ENCODE results near the gene KIAA0232.
"Not testable (repeated sequence)": the region's sequence is repeated elsewhere in the genome, so short reads cannot be mapped to it uniquely, and the experiment has no call there.

The KIAA0232 gene

DNA sequence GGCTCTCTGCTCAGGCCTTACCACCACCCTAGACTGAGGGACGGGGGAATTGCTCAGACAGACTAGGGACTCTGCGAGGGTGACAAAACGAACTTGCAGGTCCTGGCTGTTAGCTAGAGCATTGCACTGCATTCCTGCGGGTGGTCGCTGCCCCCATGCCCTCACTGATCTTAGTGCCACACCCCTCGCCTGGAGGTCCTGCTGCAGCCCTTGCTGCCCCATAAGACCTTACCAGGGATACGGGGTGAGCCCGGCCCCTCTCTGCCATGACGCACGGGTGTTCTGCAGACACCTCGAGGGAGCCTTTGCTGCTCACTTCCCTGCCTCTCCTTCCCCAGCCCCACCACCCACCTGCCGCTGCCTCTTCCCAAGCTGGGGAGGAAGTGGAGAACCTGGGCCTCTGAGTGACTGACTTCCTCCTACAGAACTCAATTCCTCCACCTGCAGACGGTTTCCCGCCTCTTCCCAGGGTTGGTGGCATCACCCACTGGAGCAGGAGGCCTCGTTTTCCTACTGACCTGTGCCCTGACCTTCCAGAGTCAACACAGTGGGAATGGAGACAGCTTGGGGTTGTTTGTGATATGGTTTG is 107.3 kb downstream of the KIAA0232 start:
- ATAC-seq, result no peak
- TF ChIP-seq SNAI2 (CRISPR knock-in tag; IDR thresholded peaks at IDR 0.05) (no peak), ZFP30 (CRISPR knock-in tag; IDR thresholded peaks at IDR 0.05) (no peak), BACH2 (CRISPR knock-in tag; IDR thresholded peaks at IDR 0.05; ENCODE audit: borderline replicate concordance) (no peak), ZFP3 (CRISPR knock-in tag; IDR thresholded peaks at IDR 0.05) (no peak)
- TF ChIP-seq, protein P1, sequence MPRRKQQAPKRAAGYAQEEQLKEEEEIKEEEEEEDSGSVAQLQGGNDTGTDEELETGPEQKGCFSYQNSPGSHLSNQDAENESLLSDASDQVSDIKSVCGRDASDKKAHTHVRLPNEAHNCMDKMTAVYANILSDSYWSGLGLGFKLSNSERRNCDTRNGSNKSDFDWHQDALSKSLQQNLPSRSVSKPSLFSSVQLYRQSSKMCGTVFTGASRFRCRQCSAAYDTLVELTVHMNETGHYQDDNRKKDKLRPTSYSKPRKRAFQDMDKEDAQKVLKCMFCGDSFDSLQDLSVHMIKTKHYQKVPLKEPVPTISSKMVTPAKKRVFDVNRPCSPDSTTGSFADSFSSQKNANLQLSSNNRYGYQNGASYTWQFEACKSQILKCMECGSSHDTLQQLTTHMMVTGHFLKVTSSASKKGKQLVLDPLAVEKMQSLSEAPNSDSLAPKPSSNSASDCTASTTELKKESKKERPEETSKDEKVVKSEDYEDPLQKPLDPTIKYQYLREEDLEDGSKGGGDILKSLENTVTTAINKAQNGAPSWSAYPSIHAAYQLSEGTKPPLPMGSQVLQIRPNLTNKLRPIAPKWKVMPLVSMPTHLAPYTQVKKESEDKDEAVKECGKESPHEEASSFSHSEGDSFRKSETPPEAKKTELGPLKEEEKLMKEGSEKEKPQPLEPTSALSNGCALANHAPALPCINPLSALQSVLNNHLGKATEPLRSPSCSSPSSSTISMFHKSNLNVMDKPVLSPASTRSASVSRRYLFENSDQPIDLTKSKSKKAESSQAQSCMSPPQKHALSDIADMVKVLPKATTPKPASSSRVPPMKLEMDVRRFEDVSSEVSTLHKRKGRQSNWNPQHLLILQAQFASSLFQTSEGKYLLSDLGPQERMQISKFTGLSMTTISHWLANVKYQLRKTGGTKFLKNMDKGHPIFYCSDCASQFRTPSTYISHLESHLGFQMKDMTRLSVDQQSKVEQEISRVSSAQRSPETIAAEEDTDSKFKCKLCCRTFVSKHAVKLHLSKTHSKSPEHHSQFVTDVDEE (CRISPR knock-in tag; IDR thresholded peaks at IDR 0.05), result no peak
- TF ChIP-seq, protein P2, sequence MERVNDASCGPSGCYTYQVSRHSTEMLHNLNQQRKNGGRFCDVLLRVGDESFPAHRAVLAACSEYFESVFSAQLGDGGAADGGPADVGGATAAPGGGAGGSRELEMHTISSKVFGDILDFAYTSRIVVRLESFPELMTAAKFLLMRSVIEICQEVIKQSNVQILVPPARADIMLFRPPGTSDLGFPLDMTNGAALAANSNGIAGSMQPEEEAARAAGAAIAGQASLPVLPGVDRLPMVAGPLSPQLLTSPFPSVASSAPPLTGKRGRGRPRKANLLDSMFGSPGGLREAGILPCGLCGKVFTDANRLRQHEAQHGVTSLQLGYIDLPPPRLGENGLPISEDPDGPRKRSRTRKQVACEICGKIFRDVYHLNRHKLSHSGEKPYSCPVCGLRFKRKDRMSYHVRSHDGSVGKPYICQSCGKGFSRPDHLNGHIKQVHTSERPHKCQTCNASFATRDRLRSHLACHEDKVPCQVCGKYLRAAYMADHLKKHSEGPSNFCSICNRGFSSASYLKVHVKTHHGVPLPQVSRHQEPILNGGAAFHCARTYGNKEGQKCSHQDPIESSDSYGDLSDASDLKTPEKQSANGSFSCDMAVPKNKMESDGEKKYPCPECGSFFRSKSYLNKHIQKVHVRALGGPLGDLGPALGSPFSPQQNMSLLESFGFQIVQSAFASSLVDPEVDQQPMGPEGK (CRISPR knock-in tag; IDR thresholded peaks at IDR 0.05; ENCODE audit: borderline replicate concordance), result no peak

DNA sequence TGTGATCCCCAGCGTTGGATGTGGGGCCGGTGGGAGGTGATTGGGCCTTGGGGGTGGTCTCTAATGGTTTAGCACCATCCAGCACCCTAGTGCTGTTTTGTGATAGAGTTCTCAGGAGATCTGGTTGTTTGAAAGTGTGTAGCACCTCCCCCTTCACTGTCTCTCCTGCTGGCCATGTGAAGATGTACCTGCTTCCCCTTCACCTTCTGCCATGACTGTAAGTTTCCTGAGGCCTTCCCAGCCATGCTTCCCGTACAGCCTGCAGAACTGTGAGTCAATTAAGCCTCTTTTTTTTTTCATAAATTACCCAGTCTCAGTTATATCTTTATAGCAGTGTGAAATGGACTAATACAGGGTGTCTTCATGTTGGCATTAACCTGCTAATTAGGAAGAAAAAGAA is 107.8 kb downstream of the KIAA0232 start:
- TF ChIP-seq OSR1 (CRISPR knock-in tag; IDR thresholded peaks at IDR 0.05) (no peak), TOX (CRISPR knock-in tag; IDR thresholded peaks at IDR 0.05; ENCODE audit: borderline replicate concordance) (no peak)
- TF ChIP-seq, protein P1 (CRISPR knock-in tag; IDR thresholded peaks at IDR 0.05), result no peak
- TF ChIP-seq, protein P3, sequence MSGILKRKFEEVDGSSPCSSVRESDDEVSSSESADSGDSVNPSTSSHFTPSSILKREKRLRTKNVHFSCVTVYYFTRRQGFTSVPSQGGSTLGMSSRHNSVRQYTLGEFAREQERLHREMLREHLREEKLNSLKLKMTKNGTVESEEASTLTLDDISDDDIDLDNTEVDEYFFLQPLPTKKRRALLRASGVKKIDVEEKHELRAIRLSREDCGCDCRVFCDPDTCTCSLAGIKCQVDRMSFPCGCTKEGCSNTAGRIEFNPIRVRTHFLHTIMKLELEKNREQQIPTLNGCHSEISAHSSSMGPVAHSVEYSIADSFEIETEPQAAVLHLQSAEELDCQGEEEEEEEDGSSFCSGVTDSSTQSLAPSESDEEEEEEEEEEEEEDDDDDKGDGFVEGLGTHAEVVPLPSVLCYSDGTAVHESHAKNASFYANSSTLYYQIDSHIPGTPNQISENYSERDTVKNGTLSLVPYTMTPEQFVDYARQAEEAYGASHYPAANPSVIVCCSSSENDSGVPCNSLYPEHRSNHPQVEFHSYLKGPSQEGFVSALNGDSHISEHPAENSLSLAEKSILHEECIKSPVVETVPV (CRISPR knock-in tag; IDR thresholded peaks at IDR 0.05), result no peak

DNA sequence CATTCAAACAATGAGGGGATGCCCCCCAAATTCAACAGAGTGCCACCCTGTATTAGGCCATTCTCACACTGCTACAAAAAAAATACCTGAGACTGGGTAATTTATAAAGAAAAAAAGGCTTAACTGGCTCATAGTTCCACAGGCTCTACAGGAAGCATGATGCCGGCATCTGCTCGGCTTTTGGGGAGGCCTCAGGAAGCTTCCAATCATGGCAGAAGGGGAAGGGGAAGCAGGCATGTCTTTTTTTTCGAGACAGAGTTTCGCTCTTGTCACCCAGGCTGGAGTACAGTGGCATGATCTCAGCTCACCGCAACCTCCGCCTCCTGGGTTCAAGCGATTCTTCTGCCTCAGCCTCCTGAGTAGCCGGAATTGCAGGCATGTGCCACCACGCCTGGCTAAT is 108.4 kb downstream of the KIAA0232 start:
- ATAC-seq, result not testable (repeated sequence)

More for the DNA sequence above, 107.8 kb downstream of the KIAA0232 start:
- ATAC-seq, result no peak

DNA sequence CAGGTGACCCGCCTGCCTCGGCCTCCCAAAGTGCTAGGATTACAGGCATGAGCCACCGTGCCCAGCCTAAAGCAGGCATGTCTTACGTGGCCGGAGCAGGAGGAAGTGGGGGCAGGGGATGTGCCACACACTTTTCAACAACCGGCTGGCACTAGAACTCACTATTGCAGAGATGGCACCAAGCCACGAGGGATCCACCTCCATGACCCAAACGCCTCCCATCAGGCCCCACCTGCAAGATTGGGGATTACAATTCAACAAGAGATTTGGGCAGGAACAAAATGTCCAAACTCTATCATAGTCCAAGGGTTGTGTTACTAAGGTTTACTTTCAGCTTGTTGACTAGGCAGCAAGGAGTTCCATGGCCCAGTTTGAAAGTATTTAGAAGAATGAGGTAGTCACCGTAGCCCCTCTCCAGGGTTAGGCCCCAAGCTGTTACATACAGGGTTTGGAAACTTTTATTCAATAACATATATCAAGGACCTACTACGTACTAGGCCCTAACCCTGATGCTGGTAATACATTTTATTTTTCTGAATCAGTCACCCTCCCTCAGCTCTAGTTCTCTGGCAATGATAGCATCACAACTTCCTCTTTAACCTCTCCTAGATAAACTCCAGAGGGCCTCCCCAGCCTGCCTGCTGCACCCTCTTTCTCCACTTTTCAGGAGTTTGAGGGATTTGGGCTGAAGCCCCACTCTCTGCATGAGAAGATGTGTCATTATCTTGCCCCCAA is 109.1 kb downstream of the KIAA0232 start:
- ATAC-seq, result no peak

More for the DNA sequence above, 109.1 kb downstream of the KIAA0232 start:
- TF ChIP-seq GLIS3 (CRISPR knock-in tag; IDR thresholded peaks at IDR 0.05), result no peak
- no peak for TF ChIP-seq ZC3H10 (CRISPR knock-in tag; IDR thresholded peaks at IDR 0.05)
- no peak for TF ChIP-seq PPARA (CRISPR knock-in tag; IDR thresholded peaks at IDR 0.05; ENCODE audit: borderline replicate concordance)
- no peak for TF ChIP-seq ZNF565 (CRISPR knock-in tag; conservative IDR thresholded peaks at IDR 0.05; ENCODE audit: low read depth)
- TF ChIP-seq, protein P3 (CRISPR knock-in tag; IDR thresholded peaks at IDR 0.05), result no peak
- TF ChIP-seq OSR1 (CRISPR knock-in tag; IDR thresholded peaks at IDR 0.05), result no peak
- TF ChIP-seq ARNTL (CRISPR knock-in tag; IDR thresholded peaks at IDR 0.05; ENCODE audit: borderline replicate concordance, low read depth), result no peak
- no peak for TF ChIP-seq CSDC2 (CRISPR knock-in tag; IDR thresholded peaks at IDR 0.05)
- TF ChIP-seq RARB (CRISPR knock-in tag; IDR thresholded peaks at IDR 0.05), result no peak
- TF ChIP-seq, protein P4, sequence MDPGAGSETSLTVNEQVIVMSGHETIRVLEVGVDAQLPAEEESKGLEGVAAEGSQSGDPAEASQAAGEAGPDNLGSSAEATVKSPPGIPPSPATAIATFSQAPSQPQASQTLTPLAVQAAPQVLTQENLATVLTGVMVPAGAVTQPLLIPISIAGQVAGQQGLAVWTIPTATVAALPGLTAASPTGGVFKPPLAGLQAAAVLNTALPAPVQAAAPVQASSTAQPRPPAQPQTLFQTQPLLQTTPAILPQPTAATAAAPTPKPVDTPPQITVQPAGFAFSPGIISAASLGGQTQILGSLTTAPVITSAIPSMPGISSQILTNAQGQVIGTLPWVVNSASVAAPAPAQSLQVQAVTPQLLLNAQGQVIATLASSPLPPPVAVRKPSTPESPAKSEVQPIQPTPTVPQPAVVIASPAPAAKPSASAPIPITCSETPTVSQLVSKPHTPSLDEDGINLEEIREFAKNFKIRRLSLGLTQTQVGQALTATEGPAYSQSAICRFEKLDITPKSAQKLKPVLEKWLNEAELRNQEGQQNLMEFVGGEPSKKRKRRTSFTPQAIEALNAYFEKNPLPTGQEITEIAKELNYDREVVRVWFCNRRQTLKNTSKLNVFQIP (CRISPR knock-in tag; IDR thresholded peaks at IDR 0.05; ENCODE audit: borderline replicate concordance, low read depth), result no peak
- TF ChIP-seq TCF4 (CRISPR knock-in tag; IDR thresholded peaks at IDR 0.05; ENCODE audit: borderline replicate concordance), result no peak
- no peak for TF ChIP-seq ZFP30 (CRISPR knock-in tag; IDR thresholded peaks at IDR 0.05)

Data from SK-N-SH treated with all-trans-retinoic acid at 6 μM for 48 hours (cell line).